Suprapubic skin (tissue), 4 donors: ENCODE results near the gene ADCY3.
"Not testable (repeated sequence)": the region's sequence is repeated elsewhere in the genome, so short reads cannot be mapped to it uniquely, and the experiment has no call there.

Experiments
- EP300 ChIP-seq: sonication (generic); formaldehyde crosslinking; IDR thresholded peaks from one replicate; pipeline ENCODE4 v1.6.1; 2017; ENCODE audit warnings: antibody characterized with exemption
- POLR2A ChIP-seq, 2 donors: fragments of 450-650 bp; IDR thresholded peaks; one replicate each; pipeline ENCODE4 v1.6.1; 2017; ENCODE audit warnings: antibody characterized with exemption in 2 of 2, mild to moderate bottlenecking in 2 of 2, moderate library complexity in 2 of 2
- POLR2AphosphoS5 ChIP-seq, 3 donors: sonication (generic); formaldehyde crosslinking; IDR thresholded peaks; one replicate each; pipeline ENCODE4 v1.6.1; 2017; ENCODE audit warnings: antibody characterized with exemption in 3 of 3
- TF ChIP-seq, protein P1 (sequence below), 2 donors: fragments of 200-600 bp in 1 of 2; fragments of 450-650 bp in 1 of 2; sonication (generic) in 1 of 2; IDR thresholded peaks; one replicate each; pipeline ENCODE4 v1.5.1; 2016 to 2019; ENCODE audit warnings: antibody characterized with exemption in 2 of 2, mild to moderate bottlenecking in 1 of 2, moderate library complexity in 1 of 2

DNA sequence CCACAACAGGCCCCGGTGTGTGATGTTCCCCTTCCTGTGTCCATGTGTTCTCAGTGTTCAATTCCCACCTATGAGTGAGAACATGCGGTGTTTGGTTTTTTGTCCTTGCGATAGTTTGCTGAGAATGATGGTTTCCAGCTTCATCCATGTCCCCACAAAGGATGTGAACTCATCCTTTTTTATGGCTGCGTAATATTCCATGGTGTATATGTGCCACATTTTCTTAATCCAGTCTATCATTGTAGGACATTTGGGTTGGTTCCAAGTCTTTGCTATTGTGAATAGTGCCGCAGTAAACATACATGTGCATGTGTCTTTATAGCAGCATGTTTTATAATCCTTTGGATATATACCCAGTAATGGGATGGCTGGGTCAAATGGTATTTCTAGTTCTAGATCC, 119.5 kb downstream of the ADCY3 start:
- not testable (repeated sequence) for TF ChIP-seq POLR2AphosphoS5 (IDR thresholded peaks at IDR 0.05); POLR2A (IDR thresholded peaks at IDR 0.05); EP300
- TF ChIP-seq, protein P1, sequence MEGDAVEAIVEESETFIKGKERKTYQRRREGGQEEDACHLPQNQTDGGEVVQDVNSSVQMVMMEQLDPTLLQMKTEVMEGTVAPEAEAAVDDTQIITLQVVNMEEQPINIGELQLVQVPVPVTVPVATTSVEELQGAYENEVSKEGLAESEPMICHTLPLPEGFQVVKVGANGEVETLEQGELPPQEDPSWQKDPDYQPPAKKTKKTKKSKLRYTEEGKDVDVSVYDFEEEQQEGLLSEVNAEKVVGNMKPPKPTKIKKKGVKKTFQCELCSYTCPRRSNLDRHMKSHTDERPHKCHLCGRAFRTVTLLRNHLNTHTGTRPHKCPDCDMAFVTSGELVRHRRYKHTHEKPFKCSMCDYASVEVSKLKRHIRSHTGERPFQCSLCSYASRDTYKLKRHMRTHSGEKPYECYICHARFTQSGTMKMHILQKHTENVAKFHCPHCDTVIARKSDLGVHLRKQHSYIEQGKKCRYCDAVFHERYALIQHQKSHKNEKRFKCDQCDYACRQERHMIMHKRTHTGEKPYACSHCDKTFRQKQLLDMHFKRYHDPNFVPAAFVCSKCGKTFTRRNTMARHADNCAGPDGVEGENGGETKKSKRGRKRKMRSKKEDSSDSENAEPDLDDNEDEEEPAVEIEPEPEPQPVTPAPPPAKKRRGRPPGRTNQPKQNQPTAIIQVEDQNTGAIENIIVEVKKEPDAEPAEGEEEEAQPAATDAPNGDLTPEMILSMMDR (IDR thresholded peaks at IDR 0.05): not testable (repeated sequence)
